IMR-90 (cell line): ENCODE measurements around the gene HGFAC. TPM values are rescaled to one million over a fixed set of nuclear protein-coding genes. Genes with fewer than 3 reads are reported as not detected.

Source experiments
- ATAC-seq: fragments of 200-7000 bp; cut with Tn5 transposase; 2 replicates; pipeline ENCODE4 v1.9.1; 2020; ENCODE audit warnings: low read depth, mild to moderate bottlenecking, moderate library complexity
- BruUV-seq: library from RNA; stranded (reverse); fragments of 400-500 nt; replicated peaks from 2 replicates; lab custom pipeline; 2021; lab: Mats Ljungman, UMichigan
- CTCF ChIA-PET: fragments of 300-600 bp; formaldehyde crosslinking; extraction: SDS; loops from one replicate; lab custom pipeline; 2021; ENCODE audit warnings: antibody characterized with exemption; lab: Yijun Ruan, JAX
- POLR2A ChIA-PET: fragments of 300-600 bp; sonication (Branson Sonifier 250); formaldehyde crosslinking; loops from one replicate; lab custom pipeline; 2022; ENCODE audit warnings: antibody characterized with exemption; ENCODE audit not compliant: unreplicated experiment; lab: Charles Lee
- DNase-seq: peaks from one replicate; pipeline ENCODE4 v3.0.0; 2013
- H2AFZ ChIP-seq: replicated peaks from 2 replicates; pipeline ENCODE3; 2013; ENCODE audit warnings: low read length, mild to moderate bottlenecking; ENCODE audit not compliant: poor library complexity
- H2AK5ac ChIP-seq: 2 replicates; pipeline ENCODE4 v1.6.1; 2013; ENCODE audit warnings: low read depth, low read length, inconsistent platforms
- H2AK9ac ChIP-seq: replicated peaks from 2 replicates; pipeline ENCODE3; 2013; ENCODE audit warnings: mild to moderate bottlenecking, low read depth, low read length, moderate library complexity; ENCODE audit not compliant: poor library complexity
- H2BK120ac ChIP-seq: 2 replicates; pipeline ENCODE4 v1.6.1; 2013; ENCODE audit warnings: low read depth, low read length, inconsistent platforms
- H2BK15ac ChIP-seq: 3 replicates; pipeline ENCODE4 v1.6.1; 2013; ENCODE audit warnings: low read depth, low read length, inconsistent platforms
- H2BK20ac ChIP-seq: 2 replicates; pipeline ENCODE4 v1.6.1; 2013; ENCODE audit warnings: low read depth, mild to moderate bottlenecking, inconsistent platforms, low read length, moderate library complexity
- H2BK5ac ChIP-seq: 2 replicates; pipeline ENCODE4 v1.6.1; 2013; ENCODE audit warnings: mild to moderate bottlenecking, low read depth, low read length, inconsistent platforms; ENCODE audit not compliant: poor library complexity, severe bottlenecking
- H3K14ac ChIP-seq: replicated peaks from 2 replicates; pipeline ENCODE4 v1.6.1; 2013; ENCODE audit warnings: low read depth, low read length, inconsistent platforms
- H3K18ac ChIP-seq: 2 replicates; pipeline ENCODE4 v1.6.1; 2013; ENCODE audit warnings: low read depth, low read length, control low read depth
- H3K23ac ChIP-seq: 2 replicates; pipeline ENCODE4 v1.6.1; 2013; ENCODE audit warnings: low read depth, low read length, inconsistent platforms
- H3K27ac ChIP-seq: 2 replicates; pipeline ENCODE4 v1.5.1; 2013; ENCODE audit warnings: mild to moderate bottlenecking, control low read depth, low read length; ENCODE audit not compliant: insufficient read depth
- H3K27me3 ChIP-seq: 2 replicates; pipeline ENCODE4 v1.6.1; 2013; ENCODE audit warnings: low read length; ENCODE audit not compliant: control insufficient read depth, insufficient read depth
- H3K36me3 ChIP-seq: 2 replicates; pipeline ENCODE4 v1.6.1; 2013; ENCODE audit warnings: low read length, mixed read lengths; ENCODE audit not compliant: control insufficient read depth, insufficient read depth
- H3K4ac ChIP-seq: 2 replicates; pipeline ENCODE4 v1.6.1; 2013; ENCODE audit warnings: low read depth, low read length, inconsistent platforms
- H3K4me1 ChIP-seq: 2 replicates; pipeline ENCODE4 v1.6.1; 2013; ENCODE audit warnings: low read length, mixed read lengths; ENCODE audit not compliant: control insufficient read depth, insufficient read depth
- H3K4me2 ChIP-seq: 2 replicates; pipeline ENCODE4 v1.6.1; 2013; ENCODE audit warnings: low read depth, mild to moderate bottlenecking, control low read depth, low read length, moderate library complexity
- H3K4me3 ChIP-seq: 2 replicates; pipeline ENCODE4 v1.5.1; 2013; ENCODE audit warnings: low read depth, mild to moderate bottlenecking, control low read depth, low read length, moderate library complexity; ENCODE audit not compliant: insufficient read depth
- H3K56ac ChIP-seq: 2 replicates; pipeline ENCODE4 v1.6.1; 2013; ENCODE audit warnings: low read length, inconsistent platforms; ENCODE audit not compliant: insufficient read depth; ENCODE audit errors: extremely low read depth
- H3K79me1 ChIP-seq, 2 experiments: 2 replicates each; pipeline ENCODE4 v1.6.1; 2013; ENCODE audit warnings: low read length in 2 of 2, inconsistent platforms in 1 of 2, low read depth in 1 of 2
- H3K9ac ChIP-seq: 2 replicates; pipeline ENCODE4 v1.6.1; 2013; ENCODE audit warnings: low read depth, low read length, control low read depth
- H3K9me1 ChIP-seq: 2 replicates; pipeline ENCODE4 v1.6.1; 2013; ENCODE audit warnings: low read length, inconsistent platforms; ENCODE audit not compliant: insufficient read depth
- H3K9me3 ChIP-seq: 2 replicates; pipeline ENCODE4 v1.6.1; 2013; ENCODE audit warnings: low read length; ENCODE audit not compliant: control insufficient read depth, insufficient read depth
- H4K20me1 ChIP-seq: 2 replicates; pipeline ENCODE4 v1.6.1; 2013; ENCODE audit warnings: low read length, inconsistent platforms; ENCODE audit not compliant: insufficient read depth
- H4K5ac ChIP-seq: 2 replicates; pipeline ENCODE4 v1.6.1; 2013; ENCODE audit warnings: mild to moderate bottlenecking, low read depth, low read length, control low read depth
- H4K8ac ChIP-seq, 2 experiments: 2 replicates each; pipeline ENCODE4 v1.6.1; 2013; ENCODE audit warnings: low read depth in 2 of 2, low read length in 2 of 2, control low read depth in 1 of 2, inconsistent platforms in 1 of 2
- H4K91ac ChIP-seq: 2 replicates; pipeline ENCODE4 v1.6.1; 2013; ENCODE audit warnings: low read depth, low read length, inconsistent platforms; ENCODE audit not compliant: insufficient read depth
- FOS ChIP-seq: fragments of 150-350 bp; IDR thresholded peaks from 2 replicates; pipeline ENCODE4 v1.6.1; 2016; ENCODE audit warnings: low read depth, low read length
- MAZ ChIP-seq: IDR thresholded peaks from 2 replicates; pipeline ENCODE4 v1.6.1; 2012; ENCODE audit warnings: low read depth, mild to moderate bottlenecking, low read length, improper control_type of control experiment, moderate library complexity, borderline replicate concordance
- MXI1 ChIP-seq: IDR thresholded peaks from 2 replicates; pipeline ENCODE4 v1.6.1; 2012; ENCODE audit warnings: low read depth, mild to moderate bottlenecking, low read length, moderate library complexity, borderline replicate concordance
- RAD21 ChIP-seq: IDR thresholded peaks from 2 replicates; pipeline ENCODE4 v1.6.1; 2012; ENCODE audit warnings: low read length, improper control_type of control experiment
- RCOR1 ChIP-seq: IDR thresholded peaks from 2 replicates; pipeline ENCODE4 v1.6.1; 2012; ENCODE audit warnings: mild to moderate bottlenecking, low read length, improper control_type of control experiment; ENCODE audit not compliant: insufficient replicate concordance
- RFX5 ChIP-seq: IDR thresholded peaks from 2 replicates; pipeline ENCODE4 v1.8.0; 2012; ENCODE audit warnings: low read depth, mild to moderate bottlenecking, low read length, moderate library complexity
- SMC3 ChIP-seq: fragments of 150-350 bp; IDR thresholded peaks from 2 replicates; pipeline ENCODE4 v1.6.1; 2016; ENCODE audit warnings: low read depth, mild to moderate bottlenecking, antibody characterized with exemption, low read length, moderate library complexity
- WGBS, 2 experiments: methylation state at CpG; one replicate each; pipeline versions ENCODE4 v1.1.5 to v1.1.7; 2013; ENCODE audit warnings: missing lambda C conversion rate in 2 of 2; ENCODE audit not compliant: insufficient read length in 1 of 2; ENCODE audit errors: extremely low coverage in 2 of 2; 5-methylcytosine and 5-hydroxymethylcytosine counted together
- dilution Hi-C: fragments of 300-500 bp; cut with HindIII; formaldehyde crosslinking; loops from one replicate; pipeline ENCODE4 v1.14.3; 2018; ENCODE audit warnings: low sequenced_read_pairs; ENCODE audit not compliant: unreplicated experiment
- in situ Hi-C: fragments of 300-500 bp; cut with MboI; formaldehyde crosslinking; loops from 3 replicates; pipeline ENCODE4 v1.14.3; 2019; ENCODE audit warnings: low sequenced_read_pairs, inconsistent platforms, mixed read lengths
- intact Hi-C: fragments of 100-400 bp; cut with micrococcal nuclease; formaldehyde crosslinking; loops from 2 replicates; pipeline ENCODE4 v1.10.0; 2022
- polyA plus RNA-seq, 3 experiments: library from polyadenylated mRNA; depleted of rRNA; stranded (reverse); fragments of >200 nt; gene quantifications; 2 replicates each; pipeline ENCODE4 v1.2.3, GENCODE V29; 2012; ENCODE audit warnings: low replicate concordance in 1 of 3
- total RNA-seq: library from RNA; depleted of rRNA; stranded (reverse); fragments of >200 nt; gene quantifications from 2 replicates; pipeline ENCODE4 v1.2.3, GENCODE V29; 2012
- TF ChIP-seq, protein P1 (sequence below): conservative IDR thresholded peaks from 2 replicates; pipeline ENCODE4 v1.5.1; 2012; ENCODE audit warnings: mild to moderate bottlenecking, low read depth, low read length, improper control_type of control experiment

The HGFAC gene
- total and polyA plus RNA-seq, 2 of the 4 experiments (the other 2 are of a cell fraction) = 0.05 TPM; not detected in 1

DNA sequence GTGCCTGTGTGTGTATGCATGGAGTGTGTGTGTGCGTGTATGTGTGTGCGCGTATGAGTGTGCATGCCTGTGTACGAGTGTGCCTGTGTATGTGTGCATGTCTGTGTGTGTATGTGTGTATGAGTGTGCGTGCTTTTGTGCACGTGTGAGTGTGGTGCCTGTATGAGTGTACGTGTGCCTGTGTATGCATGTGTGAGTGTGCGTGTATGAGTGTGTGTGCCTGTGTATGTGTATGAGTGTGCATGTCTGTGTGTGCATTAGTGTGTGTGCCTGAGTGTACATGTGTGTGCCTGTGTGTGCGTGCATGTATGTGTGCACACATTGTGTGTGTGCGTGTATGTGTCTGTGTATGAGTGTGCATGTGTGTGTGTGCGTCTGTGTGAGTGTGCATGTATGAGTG lies 27.0 kb downstream of the HGFAC start:
- Histone ChIP-seq H2AK9ac (no peak overlapping the region), H3K23ac (no peak overlapping the region), H4K20me1 (0 out of 2 replicates have a peak, but pooled peaks cover 8% of the 10 kb centered on the region), H3K27ac (no peak overlapping the region), H2AFZ (peak overlapping the region; percentile 33), H3K18ac (no peak overlapping the region), H3K9ac (no peak overlapping the region), H3K9me3 (no peaks in the 10 kb centered on the region), H4K5ac (no peak overlapping the region), H2AK5ac (no peak overlapping the region), H3K4me1 (no peaks in the 10 kb centered on the region), H4K8ac (no peak overlapping the region), H2BK120ac (no peak overlapping the region), H2BK20ac (no peak overlapping the region), H3K4me3 (no peak overlapping the region), H4K91ac (no peak overlapping the region), H3K4me2 (no peak overlapping the region), H2BK5ac (peak overlapping the region; percentile 38), H3K4ac (no peak overlapping the region), H3K79me1 (no peaks in the 10 kb centered on the region), H2BK15ac (no peak overlapping the region), H3K14ac (no peak overlapping the region), H3K36me3 (no peaks in the 10 kb centered on the region), H3K9me1 (0 out of 2 replicates have a peak, but pooled peaks cover 5% of the 10 kb centered on the region), H3K27me3 (peaks cover 39% of the 10 kb centered on the region), H3K56ac (no peak overlapping the region)
- ATAC-seq (no peak), DNase-seq (no peak)
- TF ChIP-seq FOS (no peak), RAD21 (no peak), RCOR1 (no peak), SMC3 (no peak), MXI1 (no peak), MAZ (no peak), RFX5 (no peak)
- TF ChIP-seq, protein P1, sequence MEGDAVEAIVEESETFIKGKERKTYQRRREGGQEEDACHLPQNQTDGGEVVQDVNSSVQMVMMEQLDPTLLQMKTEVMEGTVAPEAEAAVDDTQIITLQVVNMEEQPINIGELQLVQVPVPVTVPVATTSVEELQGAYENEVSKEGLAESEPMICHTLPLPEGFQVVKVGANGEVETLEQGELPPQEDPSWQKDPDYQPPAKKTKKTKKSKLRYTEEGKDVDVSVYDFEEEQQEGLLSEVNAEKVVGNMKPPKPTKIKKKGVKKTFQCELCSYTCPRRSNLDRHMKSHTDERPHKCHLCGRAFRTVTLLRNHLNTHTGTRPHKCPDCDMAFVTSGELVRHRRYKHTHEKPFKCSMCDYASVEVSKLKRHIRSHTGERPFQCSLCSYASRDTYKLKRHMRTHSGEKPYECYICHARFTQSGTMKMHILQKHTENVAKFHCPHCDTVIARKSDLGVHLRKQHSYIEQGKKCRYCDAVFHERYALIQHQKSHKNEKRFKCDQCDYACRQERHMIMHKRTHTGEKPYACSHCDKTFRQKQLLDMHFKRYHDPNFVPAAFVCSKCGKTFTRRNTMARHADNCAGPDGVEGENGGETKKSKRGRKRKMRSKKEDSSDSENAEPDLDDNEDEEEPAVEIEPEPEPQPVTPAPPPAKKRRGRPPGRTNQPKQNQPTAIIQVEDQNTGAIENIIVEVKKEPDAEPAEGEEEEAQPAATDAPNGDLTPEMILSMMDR = no peak
- WGBS, 2 experiments = 93% methylated on average over 9 of the region's 11 CpGs; no CpG with 5 or more reads in 1 of the 2 experiments
- in situ Hi-C loops = no loop called here
- ChIA-PET CTCF (no interaction called here), POLR2A (no interaction called here)
- BruUV-seq = no TSS peak
- intact Hi-C loops = no loop called here
- dilution Hi-C loops = no loop called here
